ENCODE results near the gene ADGRB2. TPM values are rescaled to one million over a fixed set of nuclear protein-coding genes. Genes with fewer than 3 reads are reported as not detected.

ADGRB2 gene
- total RNA-seq, 2 donors from 2014 or later = 0.24 to 4.5 TPM

DNA sequence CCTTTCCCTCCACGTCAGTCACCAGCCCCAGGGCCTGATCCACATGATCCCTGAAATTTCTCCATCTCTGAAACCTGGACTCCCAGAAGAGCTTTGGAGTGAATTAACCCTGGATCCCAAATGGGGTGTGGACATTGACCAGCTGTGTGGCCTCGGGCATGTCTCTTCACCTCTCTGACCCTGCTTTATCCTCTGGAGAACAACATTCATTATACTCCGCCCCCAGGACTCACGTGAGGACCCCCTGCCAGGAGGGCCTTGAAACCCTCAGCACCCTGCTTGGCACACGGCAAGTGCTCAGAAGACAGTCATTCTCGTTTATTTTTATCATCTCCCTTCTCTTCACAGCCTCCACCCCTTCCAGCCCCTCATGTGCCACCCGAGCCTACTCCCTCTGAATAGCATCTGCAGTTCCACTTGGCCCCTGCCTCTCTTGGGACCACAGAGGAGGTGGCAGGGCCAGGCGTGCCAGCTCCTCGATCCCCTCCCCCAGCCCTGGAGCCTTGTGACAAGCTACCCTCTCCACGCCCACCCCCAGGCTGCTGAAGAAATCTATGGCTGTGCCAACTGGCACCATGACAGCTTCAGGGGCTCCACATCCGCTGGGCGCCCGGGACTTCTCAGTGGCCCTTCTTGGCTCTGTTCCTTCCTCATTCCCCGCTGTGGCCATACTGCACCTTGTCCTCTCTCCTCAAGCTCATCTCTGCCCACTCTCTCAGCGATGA lies 18.0 kb downstream of the ADGRB2 start:
- H3K27me3 Mint-ChIP-seq = peaks cover 4% of the 10 kb centered on the region
- peak overlapping the region; percentile 9 for H3K4me3 Mint-ChIP-seq
- H3K4me1 Mint-ChIP-seq = peaks cover 15% of the 10 kb centered on the region
- H3K9me3 Mint-ChIP-seq = no peaks in the 10 kb centered on the region
- no peak for ATAC-seq (replicated peaks)
- H3K27ac Mint-ChIP-seq = peak overlapping the region; percentile 45
- no peaks in the 10 kb centered on the region for H3K36me3 Mint-ChIP-seq (ENCODE audit: low read depth)

- Mint-ChIP-seq H3K4me1 (peaks cover 11% of the 10 kb centered on the region), H3K27ac (no peak overlapping the region), H3K27me3 (peaks cover 4% of the 10 kb centered on the region), H3K4me3 (no peak overlapping the region), H3K36me3 (ENCODE audit: low read depth) (no peaks in the 10 kb centered on the region), H3K9me3 (no peaks in the 10 kb centered on the region)
- peak; percentile 79 for ATAC-seq (replicated peaks)
Observed at GRCh38 chr1:31745096-31745945, 18.8 kb downstream of the ADGRB2 start.

DNA sequence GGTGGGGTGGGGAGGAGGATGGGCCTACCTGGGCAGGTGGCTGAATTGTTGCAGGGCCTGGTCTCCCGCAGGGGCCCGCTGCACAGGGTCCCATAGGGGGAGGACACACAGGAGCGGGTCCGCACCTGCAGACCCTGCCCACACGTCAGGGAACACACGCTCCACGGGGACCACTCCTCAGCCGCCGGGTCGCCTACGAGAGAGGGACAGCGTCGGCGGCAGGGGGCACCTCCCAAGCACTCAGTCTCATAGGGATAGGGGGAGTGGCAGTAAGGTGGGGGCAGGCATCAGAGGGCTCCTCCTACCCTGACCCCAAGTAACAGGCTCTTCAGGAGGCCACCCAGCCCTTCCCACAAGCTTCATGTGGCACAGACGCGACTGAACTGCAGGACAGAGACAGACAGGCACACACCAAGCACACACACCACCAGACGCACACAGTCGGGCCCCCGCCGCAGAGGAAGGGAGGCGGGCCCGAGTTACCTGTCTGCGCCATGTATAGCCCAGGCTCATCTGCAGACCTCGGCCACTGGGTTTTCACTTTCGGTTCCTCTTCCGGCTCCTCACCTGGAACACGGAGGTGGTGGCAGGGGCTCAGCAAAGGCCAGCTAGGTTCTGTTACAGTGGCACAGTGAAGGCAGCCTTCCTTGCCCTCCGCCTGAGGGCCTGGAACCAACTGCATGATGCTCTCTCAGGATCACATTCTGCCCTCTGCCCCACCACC lies 19.8 kb downstream of the ADGRB2 start:
- H3K36me3 Mint-ChIP-seq (ENCODE audit: low read depth) = no peaks in the 10 kb centered on the region
- peak overlapping the region; percentile 17 for H3K27ac Mint-ChIP-seq
- H3K4me3 Mint-ChIP-seq = no peak overlapping the region
- peaks cover 4% of the 10 kb centered on the region for H3K27me3 Mint-ChIP-seq
- no peak for ATAC-seq (replicated peaks)
- H3K4me1 Mint-ChIP-seq = peaks cover 16% of the 10 kb centered on the region
- H3K9me3 Mint-ChIP-seq = no peaks in the 10 kb centered on the region

GRCh38 chr1:31742462-31743212 lies 21.5 kb downstream of the ADGRB2 start:
- Mint-ChIP-seq H3K9me3 (no peaks in the 10 kb centered on the region), H3K4me3 (no peak overlapping the region), H3K36me3 (ENCODE audit: low read depth) (no peaks in the 10 kb centered on the region), H3K27ac (no peak overlapping the region), H3K4me1 (peaks cover 17% of the 10 kb centered on the region), H3K27me3 (peaks cover 4% of the 10 kb centered on the region)
- no peak for ATAC-seq (replicated peaks)

- Mint-ChIP-seq H3K4me3 (peak overlapping the region; percentile 32), H3K9me3 (no peaks in the 10 kb centered on the region), H3K36me3 (ENCODE audit: low read depth) (no peaks in the 10 kb centered on the region), H3K27ac (peak overlapping the region; percentile 6), H3K27me3 (no peaks in the 10 kb centered on the region), H3K4me1 (peaks cover 10% of the 10 kb centered on the region)
- peak; percentile 86 for ATAC-seq (replicated peaks)
Observed at GRCh38 chr1:31739346-31739745, 24.8 kb downstream of the ADGRB2 start.

GRCh38 chr1:31736675-31737074 lies 27.5 kb downstream of the ADGRB2 start:
- Mint-ChIP-seq H3K4me3 (peak overlapping the region; percentile 19), H3K9me3 (no peaks in the 10 kb centered on the region), H3K27me3 (no peaks in the 10 kb centered on the region), H3K4me1 (peaks cover 10% of the 10 kb centered on the region), H3K36me3 (ENCODE audit: low read depth) (no peaks in the 10 kb centered on the region), H3K27ac (no peak overlapping the region)
- ATAC-seq (replicated peaks) = peak; percentile 37

DNA sequence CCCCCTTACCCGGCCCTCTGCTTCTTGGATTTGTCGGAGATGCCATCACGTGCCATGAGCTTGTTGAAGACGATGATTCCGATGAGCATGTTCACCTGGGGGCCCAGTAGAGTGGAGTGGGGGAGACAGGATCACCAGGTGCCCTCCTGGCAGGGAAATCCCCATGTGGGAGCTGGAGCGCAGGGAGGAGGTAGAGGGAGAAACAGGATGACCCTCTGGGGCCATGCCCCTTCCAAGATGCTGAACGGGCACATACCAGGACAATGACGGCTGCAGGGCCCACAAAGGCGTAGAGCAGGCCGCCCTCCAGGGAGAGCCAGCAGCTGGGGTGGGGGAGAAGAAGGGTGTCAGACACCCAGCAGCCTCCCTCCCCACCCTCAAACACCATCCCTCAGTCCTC lies 28.6 kb downstream of the ADGRB2 start:
- Mint-ChIP-seq H3K9me3 (no peaks in the 10 kb centered on the region), H3K27ac (no peak overlapping the region), H3K4me1 (peaks cover 10% of the 10 kb centered on the region), H3K4me3 (no peak overlapping the region), H3K27me3 (no peaks in the 10 kb centered on the region), H3K36me3 (ENCODE audit: low read depth) (no peaks in the 10 kb centered on the region)
- ATAC-seq (replicated peaks) = no peak

DNA sequence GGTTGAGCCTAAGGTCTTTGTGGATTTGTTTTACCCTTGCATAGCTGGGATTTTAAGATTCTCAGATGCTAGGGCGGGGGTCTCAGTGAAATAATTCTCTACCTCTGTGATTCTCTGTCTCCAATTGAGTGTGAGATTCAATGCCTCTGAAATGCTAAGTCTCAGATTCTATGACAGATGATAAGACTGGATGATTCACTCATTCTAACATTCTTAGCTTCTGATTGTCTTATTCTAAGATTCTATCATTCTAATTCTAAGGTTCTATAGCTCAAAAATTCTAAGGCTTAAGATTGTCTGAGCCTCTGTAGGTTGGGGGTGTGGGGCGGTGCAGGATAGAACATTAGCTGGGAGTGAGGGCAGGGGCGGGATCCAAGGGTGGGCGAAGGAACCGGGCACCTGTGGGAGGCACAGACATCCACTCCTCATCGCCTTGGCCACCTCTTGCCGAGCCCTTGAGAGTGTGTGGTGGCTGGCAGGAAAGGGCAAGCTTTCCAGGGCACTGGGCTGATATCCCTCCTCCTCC lies 29.5 kb downstream of the ADGRB2 start:
- H3K27ac Mint-ChIP-seq = no peak overlapping the region
- no peak overlapping the region for H3K4me3 Mint-ChIP-seq

DNA sequence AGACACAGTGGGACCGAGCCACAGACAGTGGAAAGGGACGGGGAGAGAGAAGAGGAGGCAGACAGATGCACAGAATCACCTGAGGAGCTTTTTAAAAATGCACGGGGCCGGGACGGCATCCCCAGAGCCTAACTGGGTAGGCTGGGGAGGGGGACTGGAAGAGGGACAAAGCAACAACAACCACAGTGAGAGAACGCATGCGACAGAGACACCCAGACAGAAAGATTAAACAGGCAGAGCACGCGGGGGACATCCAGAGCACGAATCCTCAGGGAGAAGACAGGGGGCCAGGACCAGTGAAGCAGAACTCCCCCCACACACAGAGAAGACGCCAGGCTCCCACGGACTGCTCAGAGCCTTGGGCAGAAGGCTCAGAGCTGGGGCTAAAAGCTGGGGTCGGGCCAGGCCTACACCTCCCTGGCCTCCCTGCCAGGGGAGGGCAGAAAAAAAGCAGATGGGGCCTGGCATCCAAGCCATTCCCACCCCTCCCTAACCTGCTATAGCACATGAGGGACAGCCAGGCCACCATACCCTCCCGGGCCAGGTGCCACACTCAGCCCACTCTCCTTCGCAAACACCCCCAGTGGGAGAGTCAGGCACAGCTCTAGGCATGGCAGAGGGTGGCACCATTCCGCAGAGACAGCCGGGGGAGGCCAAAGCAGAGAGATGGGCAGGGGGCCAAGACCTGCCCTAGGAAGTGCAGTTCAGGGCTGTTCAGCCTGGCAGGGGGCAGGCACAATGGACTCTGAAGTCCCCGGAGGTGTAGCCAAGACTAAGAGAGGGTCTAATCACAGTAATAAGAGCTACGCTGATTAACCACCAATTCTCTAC lies 30.5 kb downstream of the ADGRB2 start:
- Mint-ChIP-seq H3K4me3 (no peak overlapping the region), H3K27ac (peak overlapping the region; percentile 39), H3K27me3 (no peaks in the 10 kb centered on the region), H3K4me1 (peaks cover 8% of the 10 kb centered on the region), H3K36me3 (ENCODE audit: low read depth) (no peaks in the 10 kb centered on the region), H3K9me3 (no peaks in the 10 kb centered on the region)
- no peak for ATAC-seq (replicated peaks)

More for the DNA sequence above, 29.5 kb downstream of the ADGRB2 start:
- no peaks in the 10 kb centered on the region for H3K27me3 Mint-ChIP-seq
- ATAC-seq (replicated peaks) = no peak
- H3K36me3 Mint-ChIP-seq (ENCODE audit: low read depth) = no peaks in the 10 kb centered on the region
- no peaks in the 10 kb centered on the region for H3K9me3 Mint-ChIP-seq
- H3K4me1 Mint-ChIP-seq = peaks cover 8% of the 10 kb centered on the region

GRCh38 chr1:31732751-31733289 lies 31.3 kb downstream of the ADGRB2 start:
- Mint-ChIP-seq H3K4me3 (no peak overlapping the region), H3K27ac (peak overlapping the region; percentile 39), H3K36me3 (ENCODE audit: low read depth) (no peaks in the 10 kb centered on the region), H3K27me3 (no peaks in the 10 kb centered on the region), H3K4me1 (peaks cover 8% of the 10 kb centered on the region), H3K9me3 (no peaks in the 10 kb centered on the region)
- no peak for ATAC-seq (replicated peaks)

- Mint-ChIP-seq H3K27me3 (no peaks in the 10 kb centered on the region), H3K27ac (no peak overlapping the region), H3K9me3 (no peaks in the 10 kb centered on the region), H3K36me3 (ENCODE audit: low read depth) (no peaks in the 10 kb centered on the region), H3K4me3 (no peak overlapping the region), H3K4me1 (peaks cover 8% of the 10 kb centered on the region)
- no peak for ATAC-seq (replicated peaks)
Observed at GRCh38 chr1:31732343-31732742, 31.8 kb downstream of the ADGRB2 start.

DNA sequence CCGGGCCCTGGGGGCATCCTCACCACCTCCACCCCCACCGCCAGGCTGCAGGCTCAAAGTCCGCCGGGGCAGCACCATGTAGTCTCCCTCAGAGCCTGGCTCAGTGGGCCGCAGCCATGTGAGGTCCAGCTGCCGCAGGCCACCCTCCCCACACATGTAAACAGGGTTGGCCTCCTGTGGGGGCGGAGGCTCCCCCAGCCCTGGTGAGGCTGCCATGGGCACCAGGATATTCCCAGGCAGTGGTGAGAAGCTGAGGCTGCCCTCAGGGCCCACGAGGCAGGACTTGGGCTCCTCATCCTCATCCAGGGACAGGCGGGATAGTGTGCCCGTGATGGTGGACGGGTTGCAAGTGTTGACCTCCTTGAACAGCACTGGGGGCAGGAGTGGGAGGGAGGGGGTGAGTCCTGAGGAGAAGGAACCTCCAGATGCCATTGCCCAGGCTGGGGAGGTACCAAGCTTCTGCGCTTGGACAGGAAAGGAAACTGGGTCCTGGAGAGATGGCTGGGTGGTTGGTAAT lies 33.0 kb downstream of the ADGRB2 start:
- Mint-ChIP-seq H3K27ac (no peak overlapping the region), H3K36me3 (ENCODE audit: low read depth) (no peaks in the 10 kb centered on the region), H3K27me3 (no peaks in the 10 kb centered on the region), H3K4me1 (peaks cover 3% of the 10 kb centered on the region), H3K9me3 (no peaks in the 10 kb centered on the region), H3K4me3 (no peak overlapping the region)
- no peak for ATAC-seq (replicated peaks)
